ENCODE measurements around the gene FDXR. TPM values are rescaled to one million over a fixed set of nuclear protein-coding genes. Genes with fewer than 3 reads are reported as not detected.

FDXR gene
- polyA plus RNA-seq, 4 donors, result 9.2 to 16.6 (median 12.5) TPM

GRCh38 chr17:74892974-74893911 lies 20.4 kb upstream of the FDXR start, which contains the start of gene FADS6:
FADS6 (minus strand) TSS chr17:74893633; CDS start chr17:74893595, 38 bp downstream.
- FAIRE-seq (no peak), DNase-seq (peak; percentile 81 to 84)
- Histone ChIP-seq H3K36me3 (ENCODE audit: control insufficient read depth in 3 of 3, insufficient read depth in 2 of 3, low read depth in 1 of 3, low read length in 3 of 3) (peaks cover 0 to 2% (median 0%) of the 10 kb centered on the region in 3 donors), H3K27ac (ENCODE audit: low read depth in 1 of 3, low read length in 2 of 3) (peak within 1 kb of the TSS in 1 of 3 donors; percentile 35), H3K9me3 (ENCODE audit: control insufficient read depth in 2 of 2, insufficient read depth in 1 of 2, low read depth in 1 of 2, low read length in 1 of 2) (no peaks in the 10 kb centered on the region), H3K4me3 (ENCODE audit: low read depth in 1 of 3, low read length in 3 of 3) (peak within 1 kb of the TSS in 2 of 3 donors; percentile 52 to 69), H3K27me3 (ENCODE audit: control insufficient read depth in 3 of 3, insufficient read depth in 3 of 3, low read length in 3 of 3) (peaks cover 0 to 48% (median 26%) of the 10 kb centered on the region in 3 donors), H3K4me1 (ENCODE audit: control insufficient read depth in 3 of 3, insufficient read depth in 2 of 3, low read depth in 1 of 3, low read length in 2 of 3) (no peaks in the 10 kb centered on the region)
- WGBS, 3 donors, result 2 to 4% (median 4%) methylated on average over 55 to 86 of the region's 86 CpGs

GRCh38 chr17:74892013-74892841 lies 19.4 kb upstream of the FDXR start:
- H3K27me3 ChIP-seq (ENCODE audit: control insufficient read depth in 3 of 3, insufficient read depth in 3 of 3, low read length in 3 of 3), result peaks cover 0 to 48% (median 26%) of the 10 kb centered on the region in 3 donors
- H3K4me3 ChIP-seq (ENCODE audit: low read depth in 1 of 3, low read length in 3 of 3), result peak overlapping the region in 2 of 3 donors; percentile 52 to 69
- FAIRE-seq (no peak), DNase-seq (peak; percentile 22 to 48)
- no peaks in the 10 kb centered on the region for H3K4me1 ChIP-seq (ENCODE audit: control insufficient read depth in 3 of 3, insufficient read depth in 2 of 3, low read depth in 1 of 3, low read length in 2 of 3)
- 40 to 64% (median 48%) methylated on average over 19 to 20 of the region's 20 CpGs for WGBS, 3 donors
- no peaks in the 10 kb centered on the region for H3K9me3 ChIP-seq (ENCODE audit: control insufficient read depth in 2 of 2, insufficient read depth in 1 of 2, low read depth in 1 of 2, low read length in 1 of 2)
- peaks cover 0 to 2% (median 0%) of the 10 kb centered on the region in 3 donors for H3K36me3 ChIP-seq (ENCODE audit: control insufficient read depth in 3 of 3, insufficient read depth in 2 of 3, low read depth in 1 of 3, low read length in 3 of 3)
- no peak overlapping the region for H3K27ac ChIP-seq (ENCODE audit: low read depth in 1 of 3, low read length in 2 of 3)

- Histone ChIP-seq H3K9me3 (ENCODE audit: control insufficient read depth in 2 of 2, insufficient read depth in 1 of 2, low read depth in 1 of 2, low read length in 1 of 2) (no peaks in the 10 kb centered on the region), H3K4me1 (ENCODE audit: control insufficient read depth in 3 of 3, insufficient read depth in 2 of 3, low read depth in 1 of 3, low read length in 2 of 3) (no peaks in the 10 kb centered on the region), H3K4me3 (ENCODE audit: low read depth in 1 of 3, low read length in 3 of 3) (no peak overlapping the region), H3K27ac (ENCODE audit: low read depth in 1 of 3, low read length in 2 of 3) (no peak overlapping the region), H3K36me3 (ENCODE audit: control insufficient read depth in 3 of 3, insufficient read depth in 2 of 3, low read depth in 1 of 3, low read length in 3 of 3) (peaks cover 0 to 2% (median 0%) of the 10 kb centered on the region in 3 donors), H3K27me3 (ENCODE audit: control insufficient read depth in 3 of 3, insufficient read depth in 3 of 3, low read length in 3 of 3) (peaks cover 0 to 38% (median 17%) of the 10 kb centered on the region in 3 donors)
- WGBS, 3 donors, result 86 to 95% (median 88%) methylated on average over 7 of the region's 7 CpGs
- DNase-seq (no peak), FAIRE-seq (no peak)
Observed at GRCh38 chr17:74890554-74890953, 17.8 kb upstream of the FDXR start.

GRCh38 chr17:74888469-74888868 lies 15.7 kb upstream of the FDXR start:
- Histone ChIP-seq H3K27me3 (ENCODE audit: control insufficient read depth in 3 of 3, insufficient read depth in 3 of 3, low read length in 3 of 3) (peaks cover 0 to 20% (median 5%) of the 10 kb centered on the region in 3 donors), H3K4me1 (ENCODE audit: control insufficient read depth in 3 of 3, insufficient read depth in 2 of 3, low read depth in 1 of 3, low read length in 2 of 3) (no peaks in the 10 kb centered on the region), H3K27ac (ENCODE audit: low read depth in 1 of 3, low read length in 2 of 3) (no peak overlapping the region), H3K9me3 (ENCODE audit: control insufficient read depth in 2 of 2, insufficient read depth in 1 of 2, low read depth in 1 of 2, low read length in 1 of 2) (no peaks in the 10 kb centered on the region), H3K36me3 (ENCODE audit: control insufficient read depth in 3 of 3, insufficient read depth in 2 of 3, low read depth in 1 of 3, low read length in 3 of 3) (peaks cover 0 to 2% (median 0%) of the 10 kb centered on the region in 3 donors), H3K4me3 (ENCODE audit: low read depth in 1 of 3, low read length in 3 of 3) (no peak overlapping the region)
- DNase-seq (no peak), FAIRE-seq (no peak)
- WGBS, 3 donors, result 68 to 73% (median 70%) methylated on average over 13 of the region's 13 CpGs

- DNase-seq (no peak), FAIRE-seq (no peak)
- Histone ChIP-seq H3K4me3 (ENCODE audit: low read depth in 1 of 3, low read length in 3 of 3) (no peak overlapping the region), H3K27me3 (ENCODE audit: control insufficient read depth in 3 of 3, insufficient read depth in 3 of 3, low read length in 3 of 3) (peaks cover 0 to 4% (median 4%) of the 10 kb centered on the region in 3 donors), H3K36me3 (ENCODE audit: control insufficient read depth in 3 of 3, insufficient read depth in 2 of 3, low read depth in 1 of 3, low read length in 3 of 3) (peaks cover 0 to 5% (median 0%) of the 10 kb centered on the region in 3 donors), H3K27ac (ENCODE audit: low read depth in 1 of 3, low read length in 2 of 3) (no peak overlapping the region), H3K4me1 (ENCODE audit: control insufficient read depth in 3 of 3, insufficient read depth in 2 of 3, low read depth in 1 of 3, low read length in 2 of 3) (peaks cover 0 to 5% (median 0%) of the 10 kb centered on the region in 3 donors), H3K9me3 (ENCODE audit: control insufficient read depth in 2 of 2, insufficient read depth in 1 of 2, low read depth in 1 of 2, low read length in 1 of 2) (no peaks in the 10 kb centered on the region)
- 70 to 84% (median 83%) methylated on average over 15 of the region's 15 CpGs for WGBS, 3 donors
Observed at GRCh38 chr17:74883241-74883745, 10.5 kb upstream of the FDXR start.

- no peaks in the 10 kb centered on the region for H3K9me3 ChIP-seq (ENCODE audit: control insufficient read depth in 2 of 2, insufficient read depth in 1 of 2, low read depth in 1 of 2, low read length in 1 of 2)
- H3K4me3 ChIP-seq (ENCODE audit: low read depth in 1 of 3, low read length in 3 of 3), result no peak overlapping the region
- WGBS, 3 donors, result 74 to 76% (median 74%) methylated on average over 20 of the region's 20 CpGs
- no peak for DNase-seq
- peaks cover 0 to 11% (median 0%) of the 10 kb centered on the region in 3 donors for H3K4me1 ChIP-seq (ENCODE audit: control insufficient read depth in 3 of 3, insufficient read depth in 2 of 3, low read depth in 1 of 3, low read length in 2 of 3)
- no peak for FAIRE-seq
- H3K27me3 ChIP-seq (ENCODE audit: control insufficient read depth in 3 of 3, insufficient read depth in 3 of 3, low read length in 3 of 3), result peaks cover 0 to 4% (median 4%) of the 10 kb centered on the region in 3 donors
- H3K36me3 ChIP-seq (ENCODE audit: control insufficient read depth in 3 of 3, insufficient read depth in 2 of 3, low read depth in 1 of 3, low read length in 3 of 3), result peaks cover 0 to 5% (median 0%) of the 10 kb centered on the region in 3 donors
- no peak overlapping the region for H3K27ac ChIP-seq (ENCODE audit: low read depth in 1 of 3, low read length in 2 of 3)
Observed at GRCh38 chr17:74882517-74883240, 9.9 kb upstream of the FDXR start.

- H3K36me3 ChIP-seq (ENCODE audit: control insufficient read depth in 3 of 3, insufficient read depth in 2 of 3, low read depth in 1 of 3, low read length in 3 of 3), result peaks cover 0 to 5% (median 0%) of the 10 kb centered on the region in 3 donors
- H3K9me3 ChIP-seq (ENCODE audit: control insufficient read depth in 2 of 2, insufficient read depth in 1 of 2, low read depth in 1 of 2, low read length in 1 of 2), result no peaks in the 10 kb centered on the region
- H3K27me3 ChIP-seq (ENCODE audit: control insufficient read depth in 3 of 3, insufficient read depth in 3 of 3, low read length in 3 of 3), result peaks cover 0 to 4% (median 4%) of the 10 kb centered on the region in 3 donors
- H3K27ac ChIP-seq (ENCODE audit: low read depth in 1 of 3, low read length in 2 of 3), result no peak overlapping the region
- no peak for FAIRE-seq
- H3K4me3 ChIP-seq (ENCODE audit: low read depth in 1 of 3, low read length in 3 of 3), result no peak overlapping the region
- DNase-seq, result no peak
- H3K4me1 ChIP-seq (ENCODE audit: control insufficient read depth in 3 of 3, insufficient read depth in 2 of 3, low read depth in 1 of 3, low read length in 2 of 3), result peaks cover 0 to 14% (median 0%) of the 10 kb centered on the region in 3 donors
- 73 to 86% (median 82%) methylated on average over 11 of the region's 11 CpGs for WGBS, 3 donors
Observed at GRCh38 chr17:74881073-74881472, 8.3 kb upstream of the FDXR start.

Data from small intestine (tissue), 7 donors.